OCI-LY7 (cell line): ENCODE results near the gene ATP5F1E. TPM values are rescaled to one million over a fixed set of nuclear protein-coding genes. Genes with fewer than 3 reads are reported as not detected.

Experiments used
- BruUV-seq: library from RNA; stranded (reverse); fragments of 400-500 nt; replicated peaks from 2 replicates; lab custom pipeline; 2021; lab: Mats Ljungman, UMichigan
- CTCF ChIA-PET: fragments of 300-600 bp; sonication (Branson Sonifier 250); formaldehyde crosslinking; loops from one replicate; lab custom pipeline; 2022; ENCODE audit warnings: antibody characterized with exemption; ENCODE audit not compliant: unreplicated experiment; lab: Charles Lee
- POLR2A ChIA-PET: fragments of 300-600 bp; sonication (Branson Sonifier 250); formaldehyde crosslinking; loops from one replicate; lab custom pipeline; 2022; ENCODE audit warnings: antibody characterized with exemption; lab: Charles Lee
- DNase-seq: peaks from one replicate; pipeline ENCODE4 v3.0.0-alpha.2; 2015; ENCODE audit warnings: low spot score
- H2AFZ ChIP-seq: fragments of 200-600 bp; sonication (generic), shearing (Covaris generic); 2 replicates; pipeline ENCODE4 v1.6.1; 2014; ENCODE audit warnings: mild to moderate bottlenecking, antibody characterized with exemption, low read length, moderate library complexity
- H3K27ac ChIP-seq: fragments of 200-600 bp; sonication (generic); 2 replicates; pipeline ENCODE4 v1.5.1; 2014; ENCODE audit warnings: mixed run types, low read depth, mild to moderate bottlenecking, moderate library complexity, low read length, inconsistent platforms; ENCODE audit not compliant: poor library complexity, severe bottlenecking
- H3K36me3 ChIP-seq: fragments of 200-600 bp; sonication (generic); 2 replicates; pipeline ENCODE4 v1.6.1; 2014; ENCODE audit warnings: mild to moderate bottlenecking, antibody characterized with exemption, low read length, moderate library complexity, mixed read lengths; ENCODE audit not compliant: insufficient read depth
- H3K4me1 ChIP-seq: fragments of 200-600 bp; sonication (generic); 2 replicates; pipeline ENCODE4 v1.5.1; 2014; ENCODE audit warnings: mild to moderate bottlenecking, low read length; ENCODE audit not compliant: insufficient read depth, poor library complexity, severe bottlenecking
- H3K4me2 ChIP-seq: fragments of 200-600 bp; sonication (generic); 2 replicates; pipeline ENCODE4 v1.6.1; 2014; ENCODE audit warnings: mild to moderate bottlenecking, low read length
- H3K4me3 ChIP-seq: fragments of 200-600 bp; sonication (generic); 2 replicates; pipeline ENCODE4 v1.5.1; 2014; ENCODE audit warnings: mild to moderate bottlenecking, low read depth, low read length; ENCODE audit not compliant: poor library complexity, severe bottlenecking
- H3K79me2 ChIP-seq: fragments of 200-600 bp; sonication (generic); 2 replicates; pipeline ENCODE4 v1.6.1; 2016; ENCODE audit warnings: low read depth, mild to moderate bottlenecking, low read length, moderate library complexity, mixed read lengths; ENCODE audit not compliant: insufficient read depth
- H3K9me2 ChIP-seq: fragments of 200-600 bp; sonication (generic); 2 replicates; pipeline ENCODE4 v1.6.1; 2016; ENCODE audit warnings: mild to moderate bottlenecking, low read length, mixed read lengths; ENCODE audit not compliant: insufficient read depth
- H3K9me3 ChIP-seq: fragments of 200-600 bp; sonication (generic); 2 replicates; pipeline ENCODE4 v1.6.1; 2014; ENCODE audit warnings: mild to moderate bottlenecking, mixed run types, low read length, mixed read lengths
- H4K20me1 ChIP-seq: fragments of 200-600 bp; sonication (generic); 2 replicates; pipeline ENCODE4 v1.6.1; 2014; ENCODE audit warnings: mild to moderate bottlenecking, antibody characterized with exemption, low read length, moderate library complexity, mixed read lengths; ENCODE audit not compliant: insufficient read depth
- CTCF ChIP-seq: fragments of 200-600 bp; sonication (generic); conservative IDR thresholded peaks from 2 replicates; pipeline ENCODE4 v1.5.1; 2014; ENCODE audit warnings: mild to moderate bottlenecking, antibody characterized with exemption, low read length, moderate library complexity, mixed read lengths
- EZH2phosphoT487 ChIP-seq: fragments of 200-600 bp; sonication (generic); IDR thresholded peaks from 2 replicates; pipeline ENCODE4 v1.6.1; 2018; ENCODE audit warnings: low read depth, borderline replicate concordance, mild to moderate bottlenecking, mixed run types, antibody characterized with exemption, low read length, moderate library complexity, mixed read lengths
- intact Hi-C: fragments of 100-400 bp; cut with micrococcal nuclease; formaldehyde crosslinking; loops from one replicate; pipeline ENCODE4 v1.10.0; 2022; ENCODE audit not compliant: unreplicated experiment
- total RNA-seq, 2 experiments: library from RNA; depleted of rRNA in 1 of 2; stranded (reverse); fragments of >200 nt in 1 of 2; shearing (Covaris generic) in 1 of 2; gene quantifications; 2 replicates each; pipeline ENCODE4 v1.2.3, GENCODE V29; 2014 to 2022

ATP5F1E gene
- total RNA-seq, 2 experiments from 2014 or later = 42.4 to 67.2 TPM

- DNase-seq = peak; percentile 20
- H3K4me2 ChIP-seq = peak overlapping the region; percentile 94
- H3K9me2 ChIP-seq = no peaks in the 10 kb centered on the region
- H3K9me3 ChIP-seq = no peaks in the 10 kb centered on the region
- peak overlapping the region; percentile 50; the same call in 1 of the 2 replicates for H2AFZ ChIP-seq
- no peaks in the 10 kb centered on the region for H4K20me1 ChIP-seq
- CTCF ChIA-PET = no interaction called here
- peak overlapping the region; percentile 85 for H3K27ac ChIP-seq
- H3K36me3 ChIP-seq = peaks cover 28% of the 10 kb centered on the region
- H3K4me3 ChIP-seq = peak overlapping the region; percentile 74
- POLR2A ChIA-PET = interaction anchor here (1.0 to 2.3 kb wide), 2 partner anchors 38 to 98 kb away, joined by 4 to 5 read pairs; no protein-coding TSS in a partner anchor
- peaks cover 68% of the 10 kb centered on the region for H3K4me1 ChIP-seq
- no TSS peak for BruUV-seq
- TF ChIP-seq CTCF (no peak), EZH2phosphoT487 (no peak)
- H3K79me2 ChIP-seq = peaks cover 19% of the 10 kb centered on the region; the same call in 1 of the 2 replicates
- intact Hi-C loops = loop anchor here (1.0 to 10.0 kb wide), 5 partner anchors 24 to 353 kb away; partner anchors contain the start of genes NELFCD, PRELID3B and ZNF831
Observed at GRCh38 chr20:59005523-59006166, 26.5 kb downstream of the ATP5F1E start.

DNA sequence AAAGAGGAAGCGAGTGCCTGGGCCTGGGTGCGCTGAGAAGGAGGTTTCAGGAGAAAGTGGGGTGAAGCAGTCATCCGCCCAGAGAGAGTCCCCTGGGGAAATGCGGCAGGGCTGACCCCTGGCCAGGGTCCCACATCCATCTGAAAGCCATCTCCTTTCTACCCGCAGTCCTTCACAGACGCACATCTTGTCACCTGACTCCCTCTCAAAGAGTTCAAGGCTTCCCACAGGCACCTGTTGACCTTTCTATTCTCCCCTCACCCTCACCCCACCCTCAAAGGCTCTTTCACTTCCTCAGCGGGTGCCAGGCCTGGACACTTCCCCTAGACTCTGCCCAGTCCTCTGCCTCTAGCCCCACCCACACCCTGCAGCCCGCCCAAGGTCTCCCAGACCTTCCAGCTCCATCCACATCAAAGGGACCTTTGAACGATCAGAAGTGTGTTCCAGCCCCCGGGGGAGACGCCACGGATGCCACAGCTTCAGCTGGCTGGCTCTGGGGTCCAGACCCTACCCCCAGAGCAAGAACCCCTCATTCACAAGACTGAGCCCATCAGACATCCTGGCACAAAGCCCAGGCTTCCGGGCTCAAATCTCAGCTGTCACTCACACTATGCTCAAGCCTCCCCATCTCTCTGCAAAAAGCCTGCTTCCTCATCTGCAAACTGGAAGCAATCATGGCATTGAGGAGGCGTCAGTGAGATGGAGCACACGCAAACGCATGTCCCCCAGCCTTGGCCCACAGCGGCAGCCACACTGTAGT lies 27.2 kb downstream of the ATP5F1E start:
- H3K27ac ChIP-seq = peak overlapping the region; percentile 85
- BruUV-seq = no TSS peak
- intact Hi-C loops = loop anchor here (1.0 to 10.0 kb wide), 4 partner anchors 24 to 160 kb away; partner anchors contain the start of genes NELFCD, PRELID3B and ZNF831
- ChIA-PET POLR2A (interaction anchor here (2.3 kb wide), 1 partner anchor 39 kb away, joined by 5 read pairs; no protein-coding TSS in a partner anchor), CTCF (interaction anchor here (1.0 kb wide), 1 partner anchor 10 kb away, joined by 5 read pairs; no protein-coding TSS in a partner anchor)
- H3K36me3 ChIP-seq = peaks cover 34% of the 10 kb centered on the region
- H3K4me2 ChIP-seq = peak overlapping the region; percentile 94
- peak overlapping the region; percentile 50; the same call in 1 of the 2 replicates for H2AFZ ChIP-seq
- H3K4me3 ChIP-seq = peak overlapping the region; percentile 74
- no peak for TF ChIP-seq CTCF
- no peak for TF ChIP-seq EZH2phosphoT487
- DNase-seq = peak; percentile 86
- H3K79me2 ChIP-seq = peaks cover 19% of the 10 kb centered on the region; the same call in 1 of the 2 replicates
- no peaks in the 10 kb centered on the region for H3K9me2 ChIP-seq
- H3K4me1 ChIP-seq = peaks cover 61% of the 10 kb centered on the region
- H3K9me3 ChIP-seq = no peaks in the 10 kb centered on the region
- no peaks in the 10 kb centered on the region for H4K20me1 ChIP-seq
